H1 (cell line): ENCODE data around the gene CPA2. TPM values are rescaled to one million over a fixed set of nuclear protein-coding genes. Genes with fewer than 3 reads are reported as not detected.

Experiments
- CTCF ChIA-PET: fragments of 300-600 bp; sonication (Branson Sonifier 250); formaldehyde crosslinking; loops from one replicate; lab custom pipeline; 2021; ENCODE audit not compliant: partially characterized antibody; lab: Charles Lee
- POLR2A ChIA-PET: fragments of 300-600 bp; sonication (Branson Sonifier 250); formaldehyde crosslinking; loops from one replicate; lab custom pipeline; 2021; ENCODE audit warnings: inconsistent platforms; ENCODE audit not compliant: partially characterized antibody; lab: Charles Lee
- DNase-seq, 2 experiments: peaks; one replicate each; pipeline versions ENCODE4 v3.0.0 to v3.0.0-alpha.2; 2010 to 2022; ENCODE audit warnings: low spot score in 2 of 2, low read depth in 1 of 2, mixed read lengths in 1 of 2
- FAIRE-seq: peaks from 2 replicates; lab custom pipeline; 2011; peaks lifted over from hg19 to GRCh38; lab: Jason Lieb, UNC
- H2AFZ ChIP-seq: 2 replicates; pipeline ENCODE4 v1.8.1; 2012; ENCODE audit warnings: low read length, inconsistent platforms
- H2AK5ac ChIP-seq: 2 replicates; pipeline ENCODE4 v1.6.1; 2013; ENCODE audit warnings: low read depth, low read length
- H2BK120ac ChIP-seq: replicated peaks from 2 replicates; pipeline ENCODE3; 2013; ENCODE audit warnings: low read depth, low read length, inconsistent platforms
- H2BK12ac ChIP-seq: 2 replicates; pipeline ENCODE4 v1.6.1; 2013; ENCODE audit warnings: low read depth, low read length
- H2BK15ac ChIP-seq: 2 replicates; pipeline ENCODE4 v1.6.1; 2013; ENCODE audit warnings: low read length
- H2BK20ac ChIP-seq: 2 replicates; pipeline ENCODE4 v1.6.1; 2013; ENCODE audit warnings: low read length
- H2BK5ac ChIP-seq: 2 replicates; pipeline ENCODE4 v1.6.1; 2013; ENCODE audit warnings: low read depth, low read length
- H3K14ac ChIP-seq: 2 replicates; pipeline ENCODE4 v1.6.1; 2013; ENCODE audit warnings: inconsistent platforms; ENCODE audit not compliant: insufficient read length
- H3K18ac ChIP-seq: 2 replicates; pipeline ENCODE4 v1.6.1; 2013; ENCODE audit warnings: low read length; ENCODE audit errors: extremely low read depth
- H3K23ac ChIP-seq: 2 replicates; pipeline ENCODE4 v1.6.1; 2013; ENCODE audit warnings: inconsistent platforms; ENCODE audit not compliant: insufficient read length
- H3K23me2 ChIP-seq: 2 replicates; pipeline ENCODE4 v1.6.1; 2013; ENCODE audit warnings: low read depth, low read length
- H3K27ac ChIP-seq: 2 replicates; pipeline ENCODE4 v1.6.1; 2011; ENCODE audit warnings: low read depth, low read length, inconsistent platforms
- H3K27me3 ChIP-seq, 4 experiments: replicated peaks in 1 of 4; 1 replicate in 1 of 4; 2 replicates in 3 of 4; pipeline versions ENCODE4 v1.6.1 to v1.8.1; 2011 to 2013; ENCODE audit warnings: low read length in 3 of 4, mild to moderate bottlenecking in 3 of 4, inconsistent platforms in 2 of 4, mixed read lengths in 2 of 4, moderate library complexity in 1 of 4; ENCODE audit not compliant: control insufficient read depth in 3 of 4, insufficient read depth in 3 of 4; ENCODE audit errors: extremely low read depth in 1 of 4
- H3K36me3 ChIP-seq, 4 experiments: 2 replicates each; pipeline versions ENCODE4 v1.6.1 to v1.8.1; 2011 to 2013; ENCODE audit warnings: mild to moderate bottlenecking in 4 of 4, low read length in 3 of 4, moderate library complexity in 2 of 4, control low read depth in 1 of 4, inconsistent platforms in 1 of 4; ENCODE audit not compliant: insufficient read depth in 4 of 4, control insufficient read depth in 2 of 4
- H3K4ac ChIP-seq: replicated peaks from 2 replicates; pipeline ENCODE3; 2013; ENCODE audit warnings: low read length, low read depth, mixed read lengths, inconsistent platforms; ENCODE audit not compliant: insufficient read length
- H3K4me1 ChIP-seq, 4 experiments: replicated peaks in 1 of 4; 1 replicate in 1 of 4; 2 replicates in 3 of 4; pipeline versions ENCODE4 v1.6.1 to v1.8.1; 2011 to 2013; ENCODE audit warnings: low read length in 3 of 4, inconsistent platforms in 2 of 4, mixed read lengths in 1 of 4; ENCODE audit not compliant: insufficient read depth in 4 of 4, control insufficient read depth in 3 of 4
- H3K4me2 ChIP-seq, 2 experiments: 2 replicates each; pipeline versions ENCODE4 v1.6.1 to v1.8.1; 2011 to 2013; ENCODE audit warnings: low read depth in 2 of 2, low read length in 2 of 2, control low read depth in 1 of 2, inconsistent platforms in 1 of 2, mild to moderate bottlenecking in 1 of 2; ENCODE audit not compliant: insufficient read depth in 1 of 2
- H3K4me3 ChIP-seq, 4 experiments: fragments of 200-600, 300-600 bp in 1 of 4; sonication (generic), shearing (Covaris generic), sonication (Bioruptor Twin) in 1 of 4; 2 replicates each; pipeline versions ENCODE4 v1.5.1 to v1.8.1; 2011 to 2016; ENCODE audit warnings: low read length in 4 of 4, low read depth in 3 of 4, control low read depth in 2 of 4, inconsistent platforms in 2 of 4, mild to moderate bottlenecking in 2 of 4, mixed read lengths in 1 of 4, moderate library complexity in 1 of 4; ENCODE audit not compliant: insufficient read depth in 2 of 4; ENCODE audit errors: extremely low read depth in 1 of 4
- H3K56ac ChIP-seq: replicated peaks from 2 replicates; pipeline ENCODE3; 2013; ENCODE audit warnings: low read depth, mild to moderate bottlenecking, mixed read lengths, low read length, inconsistent platforms; ENCODE audit not compliant: insufficient read length
- H3K79me1 ChIP-seq: 2 replicates; pipeline ENCODE4 v1.6.1; 2013; ENCODE audit warnings: low read depth, low read length, control low read depth
- H3K79me2 ChIP-seq, 2 experiments: 2 replicates each; pipeline versions ENCODE4 v1.6.1 to v1.8.1; 2012 to 2013; ENCODE audit warnings: low read length in 2 of 2, mild to moderate bottlenecking in 2 of 2, inconsistent platforms in 1 of 2; ENCODE audit not compliant: insufficient read depth in 2 of 2, control insufficient read depth in 1 of 2
- H3K9ac ChIP-seq, 4 experiments: replicated peaks in 1 of 4; 1 replicate in 1 of 4; 2 replicates in 3 of 4; pipeline versions ENCODE4 v1.6.1 to v1.8.1; 2011 to 2013; ENCODE audit warnings: low read depth in 3 of 4, low read length in 3 of 4, control low read depth in 2 of 4, mild to moderate bottlenecking in 2 of 4, moderate library complexity in 2 of 4, inconsistent platforms in 1 of 4; ENCODE audit errors: extremely low read depth in 1 of 4
- H3K9me3 ChIP-seq, 2 experiments: 2 replicates each; pipeline versions ENCODE4 v1.6.1 to v1.8.1; 2012 to 2013; ENCODE audit warnings: mild to moderate bottlenecking in 2 of 2, moderate library complexity in 2 of 2, control low read depth in 1 of 2, inconsistent platforms in 1 of 2, low read depth in 1 of 2, low read length in 1 of 2, mixed read lengths in 1 of 2; ENCODE audit not compliant: insufficient read depth in 2 of 2
- H4K20me1 ChIP-seq, 2 experiments: replicated peaks in 1 of 2; 2 replicates each; pipeline versions ENCODE3 to v1.8.1; 2011 to 2013; ENCODE audit warnings: inconsistent platforms in 2 of 2, low read length in 2 of 2, mild to moderate bottlenecking in 1 of 2; ENCODE audit not compliant: insufficient read depth in 2 of 2, control insufficient read depth in 1 of 2
- H4K5ac ChIP-seq: 2 replicates; pipeline ENCODE4 v1.6.1; 2013; ENCODE audit warnings: low read length, low read depth, mixed read lengths, inconsistent platforms; ENCODE audit not compliant: insufficient read length
- H4K8ac ChIP-seq: 2 replicates; pipeline ENCODE4 v1.8.0; 2013; ENCODE audit warnings: mild to moderate bottlenecking, moderate library complexity, low read length, inconsistent platforms; ENCODE audit not compliant: insufficient read depth; ENCODE audit errors: extremely low read depth
- H4K91ac ChIP-seq: replicated peaks from 2 replicates; pipeline ENCODE3; 2013; ENCODE audit warnings: low read length, mixed read lengths, inconsistent platforms; ENCODE audit not compliant: insufficient read length
- MAFK ChIP-seq: IDR thresholded peaks from 2 replicates; pipeline ENCODE4 v1.6.1; 2012; ENCODE audit warnings: low read depth, mild to moderate bottlenecking, improper control_type of control experiment, low read length
- SIN3A ChIP-seq, 2 experiments: IDR thresholded peaks in 1 of 2; conservative IDR thresholded peaks in 1 of 2; 2 replicates each; pipeline ENCODE4 v1.6.1; 2011 to 2012; ENCODE audit warnings: low read length in 2 of 2, improper control_type of control experiment in 1 of 2, low read depth in 1 of 2, mild to moderate bottlenecking in 1 of 2
- SIX5 ChIP-seq: IDR thresholded peaks from 2 replicates; pipeline ENCODE4 v1.6.1; 2011; ENCODE audit warnings: mild to moderate bottlenecking, low read depth, low read length
- TEAD4 ChIP-seq: IDR thresholded peaks from 2 replicates; pipeline ENCODE4 v1.6.1; 2012; ENCODE audit warnings: low read depth, low read length, inconsistent platforms, mixed read lengths
- WGBS, 2 experiments: shearing (Covaris generic) in 1 of 2; methylation state at CpG; one replicate each; pipeline versions ENCODE4 v1.1.6 to v1.1.7; 2013 to 2015; ENCODE audit warnings: low lambda C conversion rate in 2 of 2, mixed read lengths in 2 of 2, inconsistent platforms in 1 of 2, low coverage in 1 of 2, missing lambda C conversion rate in 1 of 2; ENCODE audit not compliant: insufficient replicate concordance in 2 of 2, insufficient coverage in 1 of 2, insufficient read length in 1 of 2; ENCODE audit errors: extremely low coverage in 1 of 2, missing lambda C conversion rate in 1 of 2; 5-methylcytosine and 5-hydroxymethylcytosine counted together
- polyA plus RNA-seq, 7 experiments: library from polyadenylated mRNA; depleted of rRNA in 3 of 7; stranded (reverse) in 5 of 7; unstranded in 2 of 7; fragments of >200 nt in 5 of 7; fragments of 200-250 nt in 2 of 7; gene quantifications; 1 replicate in 5 of 7; 2 replicates in 1 of 7; 4 replicates in 1 of 7; pipeline versions ENCODE4 v1.2.1 to v1.2.3, GENCODE V29; 2011 to 2013; ENCODE audit warnings: missing spikeins in 2 of 7, mixed read lengths in 2 of 7
- total RNA-seq: library from RNA; stranded (reverse); fragmentation: NEBNext Ultra II Directional; extraction: Animal tissue kit (Norgen Biotek cat#: 25700); gene quantifications from 2 replicates; pipeline ENCODE4 v1.2.1, GENCODE V29; 2021

Gene CPA2
- total and polyA plus RNA-seq, 2 of the 8 experiments (the other 6 are each of a cell fraction or from before 2014, with no cell fraction given) = 0.21 TPM; not detected in 1

DNA sequence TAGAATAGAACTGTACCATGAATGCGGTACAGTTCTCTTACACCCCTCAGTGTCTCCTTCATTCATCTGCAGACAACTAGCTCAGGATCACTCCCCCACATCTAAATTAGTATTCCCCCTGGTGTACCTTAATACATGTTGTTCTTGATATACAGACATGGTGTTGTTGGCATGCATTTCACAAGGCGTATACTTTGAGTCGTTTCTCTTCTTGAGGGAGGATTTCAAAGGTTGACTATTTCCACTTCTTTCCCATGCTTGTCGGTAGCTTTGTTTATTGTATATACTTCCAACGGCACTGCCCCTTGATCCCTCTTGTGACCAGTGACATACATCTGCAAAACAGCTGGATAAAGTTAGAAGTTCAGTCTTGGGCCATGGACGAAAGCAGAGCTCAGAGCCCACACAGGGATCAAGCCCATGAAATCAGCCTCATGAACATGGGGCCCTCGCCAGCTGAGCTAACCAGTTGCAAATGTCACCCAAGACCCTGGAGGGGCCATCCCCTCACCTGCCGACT is 34.9 kb downstream of the CPA2 start:
- no peak overlapping the region for H3K4me3 ChIP-seq
- H3K9ac ChIP-seq = no peak overlapping the region
- H2BK12ac ChIP-seq = no peak overlapping the region
- no peaks in the 10 kb centered on the region for H3K36me3 ChIP-seq
- 78% methylated on average over 8 of the region's 8 CpGs; no CpG with 5 or more reads in 1 of the 2 experiments for WGBS, 2 experiments
- H2BK120ac ChIP-seq = no peak overlapping the region
- DNase-seq (no peak), FAIRE-seq (no peak)
- no peaks in the 10 kb centered on the region for H3K79me1 ChIP-seq
- no peak overlapping the region for H2BK20ac ChIP-seq
- no peaks in the 10 kb centered on the region for H3K23me2 ChIP-seq
- no peaks in the 10 kb centered on the region for H3K4me1 ChIP-seq
- H3K4me2 ChIP-seq = no peak overlapping the region
- no peak overlapping the region for H3K23ac ChIP-seq
- H3K27ac ChIP-seq = no peak overlapping the region
- no peaks in the 10 kb centered on the region for H3K79me2 ChIP-seq
- H3K56ac ChIP-seq = no peak overlapping the region
- H4K91ac ChIP-seq = no peak overlapping the region
- H3K4ac ChIP-seq = no peak overlapping the region
- no peak overlapping the region for H3K18ac ChIP-seq
- ChIA-PET POLR2A (interaction anchor here (1.0 kb wide), 1 partner anchor 29 kb away, joined by 3 read pairs; no protein-coding TSS in a partner anchor), CTCF (interaction anchor here (1.3 to 1.5 kb wide), 4 partner anchors 18 to 80 kb away, joined by 3 to 4 read pairs (median 4); no protein-coding TSS in a partner anchor)
- no peak overlapping the region for H2AK5ac ChIP-seq
- no peaks in the 10 kb centered on the region for H4K20me1 ChIP-seq
- no peak overlapping the region for H4K5ac ChIP-seq
- no peak overlapping the region for H2AFZ ChIP-seq
- no peak overlapping the region for H2BK5ac ChIP-seq
- TF ChIP-seq SIX5 (no peak), TEAD4 (no peak), MAFK (no peak), SIN3A (conservative IDR thresholded peaks at IDR 0.05 in 1 of 2, IDR thresholded peaks at IDR 0.05 in 1 of 2; ENCODE audit: low read depth in 1 of 2, low read length in 2 of 2) (no peak)
- H2BK15ac ChIP-seq = no peak overlapping the region
- H3K14ac ChIP-seq = no peak overlapping the region
- H4K8ac ChIP-seq = no peak overlapping the region; the same call in 1 of the 2 replicates
- H3K27me3 ChIP-seq = no peaks in the 10 kb centered on the region
- H3K9me3 ChIP-seq = no peaks in the 10 kb centered on the region
